ENCODE data around the gene MGME1.

MGME1 gene

DNA sequence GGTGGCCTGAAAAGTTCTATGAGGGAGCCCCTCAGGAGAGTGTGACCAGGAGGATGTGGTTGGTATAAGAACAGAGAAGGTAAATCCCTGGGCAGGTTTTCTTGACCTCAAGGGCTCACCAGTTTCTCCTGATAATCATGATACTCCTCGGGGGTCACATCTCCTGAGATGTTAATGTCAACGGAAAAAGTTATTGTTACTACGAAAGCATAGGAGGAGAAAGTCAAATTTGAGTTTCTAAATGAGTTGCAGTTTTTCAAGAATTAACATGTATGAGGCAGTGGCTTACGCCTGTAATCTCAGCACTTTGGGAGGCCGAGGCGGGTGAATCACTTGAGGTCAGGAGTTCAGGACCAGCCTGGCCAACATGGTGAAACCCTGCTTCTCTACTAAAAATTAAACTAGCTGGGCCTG lies 23.4 kb downstream of the MGME1 start:
- no peak overlapping the region for H3K4me3 ChIP-seq (ENCODE audit: low read depth, low read length)
- TF ChIP-seq, protein P1, sequence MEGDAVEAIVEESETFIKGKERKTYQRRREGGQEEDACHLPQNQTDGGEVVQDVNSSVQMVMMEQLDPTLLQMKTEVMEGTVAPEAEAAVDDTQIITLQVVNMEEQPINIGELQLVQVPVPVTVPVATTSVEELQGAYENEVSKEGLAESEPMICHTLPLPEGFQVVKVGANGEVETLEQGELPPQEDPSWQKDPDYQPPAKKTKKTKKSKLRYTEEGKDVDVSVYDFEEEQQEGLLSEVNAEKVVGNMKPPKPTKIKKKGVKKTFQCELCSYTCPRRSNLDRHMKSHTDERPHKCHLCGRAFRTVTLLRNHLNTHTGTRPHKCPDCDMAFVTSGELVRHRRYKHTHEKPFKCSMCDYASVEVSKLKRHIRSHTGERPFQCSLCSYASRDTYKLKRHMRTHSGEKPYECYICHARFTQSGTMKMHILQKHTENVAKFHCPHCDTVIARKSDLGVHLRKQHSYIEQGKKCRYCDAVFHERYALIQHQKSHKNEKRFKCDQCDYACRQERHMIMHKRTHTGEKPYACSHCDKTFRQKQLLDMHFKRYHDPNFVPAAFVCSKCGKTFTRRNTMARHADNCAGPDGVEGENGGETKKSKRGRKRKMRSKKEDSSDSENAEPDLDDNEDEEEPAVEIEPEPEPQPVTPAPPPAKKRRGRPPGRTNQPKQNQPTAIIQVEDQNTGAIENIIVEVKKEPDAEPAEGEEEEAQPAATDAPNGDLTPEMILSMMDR (IDR thresholded peaks at IDR 0.05; ENCODE audit: insufficient read depth, low read depth, low read length, missing control alignments) = no peak
- DNase-seq (ENCODE audit: low read depth) = peak; percentile 60

DNA sequence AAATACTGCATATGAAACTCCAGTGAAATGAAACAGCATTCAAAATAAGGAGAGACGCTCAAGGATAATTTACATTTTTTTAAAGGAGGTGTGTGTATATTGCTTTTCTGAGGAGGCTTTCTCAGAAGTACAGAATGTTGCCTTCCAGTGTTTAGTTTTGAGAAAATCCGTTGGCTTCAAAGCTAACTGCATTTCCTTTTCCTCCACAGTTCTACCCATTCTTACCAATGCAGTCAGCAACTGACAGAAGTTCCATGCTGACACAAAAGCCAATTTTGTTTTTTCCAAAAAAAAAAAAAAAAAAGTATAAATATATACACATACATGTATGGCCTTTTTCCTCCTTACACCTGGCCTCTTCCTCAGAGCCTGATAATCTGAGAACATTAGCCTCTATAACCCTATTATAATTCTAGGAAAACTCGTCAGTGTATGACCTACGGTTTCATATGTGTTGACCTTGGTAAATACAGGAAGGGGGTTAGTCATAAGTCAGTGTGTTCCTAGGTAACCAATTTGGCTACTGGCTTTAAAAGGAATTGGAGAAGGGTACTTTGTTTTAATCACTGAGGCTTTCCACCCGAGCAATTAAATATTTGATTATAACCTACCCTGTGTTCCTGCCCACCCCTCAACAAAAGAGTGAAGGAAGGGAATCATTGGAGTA lies 24.2 kb downstream of the MGME1 start:
- TF ChIP-seq, protein P1 (IDR thresholded peaks at IDR 0.05; ENCODE audit: insufficient read depth, low read depth, low read length, missing control alignments) = no peak
- DNase-seq (ENCODE audit: low read depth) = no peak
- H3K4me3 ChIP-seq (ENCODE audit: low read depth, low read length) = no peak overlapping the region

DNA sequence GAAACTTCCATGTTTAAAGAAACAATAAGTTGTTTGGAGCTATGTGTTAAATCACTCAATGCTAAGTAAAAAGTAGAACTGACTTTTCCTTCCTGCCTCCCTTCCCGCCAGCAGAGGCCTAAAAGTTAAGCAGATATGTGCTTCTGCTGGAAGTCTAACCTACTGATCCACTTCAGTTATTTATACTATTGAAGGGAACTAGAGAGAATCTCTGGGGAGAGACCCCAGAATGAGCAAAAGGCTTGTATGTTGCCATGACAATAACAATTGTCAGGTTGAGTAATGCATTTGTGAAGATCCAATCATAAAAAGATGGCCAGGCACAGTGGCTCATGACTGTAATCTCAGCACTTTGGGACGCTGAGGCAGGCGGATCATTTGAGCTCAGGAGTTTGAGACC lies 24.7 kb downstream of the MGME1 start:
- TF ChIP-seq, protein P1 (IDR thresholded peaks at IDR 0.05; ENCODE audit: insufficient read depth, low read depth, low read length, missing control alignments) = no peak
- H3K4me3 ChIP-seq (ENCODE audit: low read depth, low read length) = no peak overlapping the region
- no peak for DNase-seq (ENCODE audit: low read depth)

DNA sequence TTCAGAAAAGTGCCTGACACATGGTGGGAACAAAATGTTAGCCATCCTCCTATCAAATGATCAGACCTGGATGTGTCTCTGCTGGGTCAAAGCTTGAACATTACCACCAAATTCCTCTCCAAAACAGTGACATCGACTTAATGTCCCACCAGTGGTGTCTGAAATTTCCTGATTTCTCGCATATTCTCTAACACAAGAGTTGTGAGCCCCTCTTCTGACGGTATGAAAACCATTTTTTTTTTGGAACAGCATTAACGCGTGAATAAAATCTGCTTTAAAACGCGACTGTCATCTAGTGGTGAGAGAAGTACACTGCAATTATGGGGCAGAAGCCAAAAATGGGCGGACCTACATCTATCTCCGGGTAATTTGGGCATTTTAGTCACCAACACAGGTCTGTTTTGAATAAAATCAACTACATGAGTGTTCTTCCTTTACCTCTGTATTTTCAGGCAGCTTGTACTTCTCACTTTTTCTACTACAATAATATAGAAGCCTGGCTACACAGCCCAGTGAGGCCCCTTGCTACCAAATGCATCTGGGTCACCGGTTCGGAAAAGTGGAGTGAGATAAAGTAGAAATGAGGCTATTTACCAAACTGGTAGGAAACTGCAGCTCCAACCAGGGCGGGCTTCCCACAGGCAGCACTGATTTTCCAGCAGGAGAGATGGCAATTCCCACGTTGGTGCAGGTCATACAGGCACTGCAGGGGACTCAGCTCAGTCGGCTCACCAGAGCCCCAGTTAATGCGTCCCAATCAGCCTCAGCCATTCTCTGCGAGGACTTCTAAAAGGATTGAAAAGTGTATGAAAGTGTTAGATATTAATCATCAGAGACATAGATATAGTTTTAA lies 27.4 kb downstream of the MGME1 start:
- DNase-seq (ENCODE audit: low read depth) = peak; percentile 75
- no peak overlapping the region for H3K4me3 ChIP-seq (ENCODE audit: low read depth, low read length)
- TF ChIP-seq, protein P1 (IDR thresholded peaks at IDR 0.05; ENCODE audit: insufficient read depth, low read depth, low read length, missing control alignments) = peak; percentile 95

DNA sequence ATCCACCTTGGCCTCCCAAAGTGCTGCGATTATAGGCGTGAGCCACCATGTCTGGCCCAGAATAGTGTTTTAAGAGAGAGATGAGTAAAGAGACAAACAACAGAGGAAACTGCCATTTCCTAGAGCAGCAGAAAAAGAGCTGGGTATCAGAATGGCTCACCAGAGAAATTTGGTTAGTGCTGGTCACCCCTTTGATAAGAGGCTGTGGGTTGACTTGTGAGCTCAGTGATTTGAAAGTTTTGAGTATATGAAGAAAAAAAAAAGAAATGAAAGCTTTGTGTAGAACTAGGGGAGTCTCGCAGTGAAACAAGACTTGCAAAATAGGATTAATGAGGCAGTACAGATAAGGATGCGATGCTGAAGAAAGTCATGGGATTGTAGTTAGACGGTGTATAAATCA lies 29.6 kb downstream of the MGME1 start:
- peak; percentile 21 for DNase-seq (ENCODE audit: low read depth)
- TF ChIP-seq, protein P1 (IDR thresholded peaks at IDR 0.05; ENCODE audit: insufficient read depth, low read depth, low read length, missing control alignments) = no peak
- no peak overlapping the region for H3K4me3 ChIP-seq (ENCODE audit: low read depth, low read length)

DNA sequence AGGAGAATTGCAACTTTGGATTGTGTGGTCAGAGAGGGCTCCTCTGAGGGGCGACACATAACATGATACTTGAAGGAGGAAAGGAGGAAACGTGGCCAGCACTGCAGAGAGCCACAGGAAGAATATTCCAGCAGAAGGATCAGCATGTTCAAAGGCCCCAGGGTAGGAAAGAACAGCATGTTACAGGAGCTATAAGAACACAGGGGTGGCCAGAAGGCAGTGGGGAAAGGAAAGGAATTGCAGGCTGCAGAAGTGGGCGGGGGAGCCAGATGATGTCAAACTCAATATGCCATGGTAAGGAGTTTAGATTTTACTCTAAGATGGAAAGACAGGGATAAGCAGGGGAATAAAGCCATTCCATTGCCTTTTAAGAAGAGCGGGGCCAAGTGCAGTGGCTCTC lies 30.7 kb downstream of the MGME1 start:
- H3K4me3 ChIP-seq (ENCODE audit: low read depth, low read length) = no peak overlapping the region
- TF ChIP-seq, protein P1 (IDR thresholded peaks at IDR 0.05; ENCODE audit: insufficient read depth, low read depth, low read length, missing control alignments) = no peak
- DNase-seq (ENCODE audit: low read depth) = no peak

All from GM12865 (cell line).